OCI-LY7 (cell line): ENCODE data around the gene PRELID3B. TPM values are rescaled to one million over a fixed set of nuclear protein-coding genes. Genes with fewer than 3 reads are reported as not detected.

Experiments
- BruUV-seq: library from RNA; stranded (reverse); fragments of 400-500 nt; replicated peaks from 2 replicates; lab custom pipeline; 2021; lab: Mats Ljungman, UMichigan
- CTCF ChIA-PET: fragments of 300-600 bp; sonication (Branson Sonifier 250); formaldehyde crosslinking; loops from one replicate; lab custom pipeline; 2022; ENCODE audit warnings: antibody characterized with exemption; ENCODE audit not compliant: unreplicated experiment; lab: Charles Lee
- POLR2A ChIA-PET: fragments of 300-600 bp; sonication (Branson Sonifier 250); formaldehyde crosslinking; loops from one replicate; lab custom pipeline; 2022; ENCODE audit warnings: antibody characterized with exemption; lab: Charles Lee
- DNase-seq: peaks from one replicate; pipeline ENCODE4 v3.0.0-alpha.2; 2015; ENCODE audit warnings: low spot score
- H2AFZ ChIP-seq: fragments of 200-600 bp; sonication (generic), shearing (Covaris generic); 2 replicates; pipeline ENCODE4 v1.6.1; 2014; ENCODE audit warnings: mild to moderate bottlenecking, antibody characterized with exemption, low read length, moderate library complexity
- H3K27ac ChIP-seq: fragments of 200-600 bp; sonication (generic); 2 replicates; pipeline ENCODE4 v1.5.1; 2014; ENCODE audit warnings: mixed run types, low read depth, mild to moderate bottlenecking, moderate library complexity, low read length, inconsistent platforms; ENCODE audit not compliant: poor library complexity, severe bottlenecking
- H3K36me3 ChIP-seq: fragments of 200-600 bp; sonication (generic); 2 replicates; pipeline ENCODE4 v1.6.1; 2014; ENCODE audit warnings: mild to moderate bottlenecking, antibody characterized with exemption, low read length, moderate library complexity, mixed read lengths; ENCODE audit not compliant: insufficient read depth
- H3K4me1 ChIP-seq: fragments of 200-600 bp; sonication (generic); 2 replicates; pipeline ENCODE4 v1.5.1; 2014; ENCODE audit warnings: mild to moderate bottlenecking, low read length; ENCODE audit not compliant: insufficient read depth, poor library complexity, severe bottlenecking
- H3K4me2 ChIP-seq: fragments of 200-600 bp; sonication (generic); 2 replicates; pipeline ENCODE4 v1.6.1; 2014; ENCODE audit warnings: mild to moderate bottlenecking, low read length
- H3K4me3 ChIP-seq: fragments of 200-600 bp; sonication (generic); 2 replicates; pipeline ENCODE4 v1.5.1; 2014; ENCODE audit warnings: mild to moderate bottlenecking, low read depth, low read length; ENCODE audit not compliant: poor library complexity, severe bottlenecking
- H3K79me2 ChIP-seq: fragments of 200-600 bp; sonication (generic); 2 replicates; pipeline ENCODE4 v1.6.1; 2016; ENCODE audit warnings: low read depth, mild to moderate bottlenecking, low read length, moderate library complexity, mixed read lengths; ENCODE audit not compliant: insufficient read depth
- H3K9me2 ChIP-seq: fragments of 200-600 bp; sonication (generic); 2 replicates; pipeline ENCODE4 v1.6.1; 2016; ENCODE audit warnings: mild to moderate bottlenecking, low read length, mixed read lengths; ENCODE audit not compliant: insufficient read depth
- H3K9me3 ChIP-seq: fragments of 200-600 bp; sonication (generic); 2 replicates; pipeline ENCODE4 v1.6.1; 2014; ENCODE audit warnings: mild to moderate bottlenecking, mixed run types, low read length, mixed read lengths
- H4K20me1 ChIP-seq: fragments of 200-600 bp; sonication (generic); 2 replicates; pipeline ENCODE4 v1.6.1; 2014; ENCODE audit warnings: mild to moderate bottlenecking, antibody characterized with exemption, low read length, moderate library complexity, mixed read lengths; ENCODE audit not compliant: insufficient read depth
- CTCF ChIP-seq: fragments of 200-600 bp; sonication (generic); conservative IDR thresholded peaks from 2 replicates; pipeline ENCODE4 v1.5.1; 2014; ENCODE audit warnings: mild to moderate bottlenecking, antibody characterized with exemption, low read length, moderate library complexity, mixed read lengths
- EZH2phosphoT487 ChIP-seq: fragments of 200-600 bp; sonication (generic); IDR thresholded peaks from 2 replicates; pipeline ENCODE4 v1.6.1; 2018; ENCODE audit warnings: low read depth, borderline replicate concordance, mild to moderate bottlenecking, mixed run types, antibody characterized with exemption, low read length, moderate library complexity, mixed read lengths
- intact Hi-C: fragments of 100-400 bp; cut with micrococcal nuclease; formaldehyde crosslinking; loops from one replicate; pipeline ENCODE4 v1.10.0; 2022; ENCODE audit not compliant: unreplicated experiment
- total RNA-seq, 2 experiments: library from RNA; depleted of rRNA in 1 of 2; stranded (reverse); fragments of >200 nt in 1 of 2; shearing (Covaris generic) in 1 of 2; gene quantifications; 2 replicates each; pipeline ENCODE4 v1.2.3, GENCODE V29; 2014 to 2022

Gene PRELID3B
- total RNA-seq, 2 experiments from 2014 or later = 99.4 to 119 TPM

- intact Hi-C loops = no loop called here
- TF ChIP-seq CTCF = no peak
- TF ChIP-seq EZH2phosphoT487 = no peak
- H3K9me2 ChIP-seq = no peaks in the 10 kb centered on the region
- H3K9me3 ChIP-seq = no peaks in the 10 kb centered on the region
- DNase-seq = no peak
- BruUV-seq = no TSS peak
- H3K4me1 ChIP-seq = peaks cover 33% of the 10 kb centered on the region
- peaks cover 66% of the 10 kb centered on the region for H3K79me2 ChIP-seq
- CTCF ChIA-PET = interaction anchor here (0.6 kb wide), 1 partner anchor 1602 kb away, joined by 5 read pairs; no protein-coding TSS in a partner anchor
- POLR2A ChIA-PET = interaction anchor here (1.0 kb wide), 1 partner anchor 17 kb away, joined by 3 read pairs; no protein-coding TSS in a partner anchor
- H3K36me3 ChIP-seq = peaks cover 96% of the 10 kb centered on the region
- peaks cover 46% of the 10 kb centered on the region for H4K20me1 ChIP-seq
- H3K27ac ChIP-seq = no peak overlapping the region
- no peak overlapping the region for H2AFZ ChIP-seq
- H3K4me3 ChIP-seq = no peak overlapping the region
- H3K4me2 ChIP-seq = no peak overlapping the region
Observed at GRCh38 chr20:59026904-59027740, 15.5 kb downstream of the PRELID3B start.

- Histone ChIP-seq H2AFZ (no peak overlapping the region), H3K9me3 (no peaks in the 10 kb centered on the region), H4K20me1 (peaks cover 37% of the 10 kb centered on the region), H3K4me1 (peaks cover 23% of the 10 kb centered on the region), H3K27ac (no peak overlapping the region), H3K9me2 (no peaks in the 10 kb centered on the region), H3K36me3 (peaks cover 84% of the 10 kb centered on the region), H3K4me2 (no peak overlapping the region), H3K79me2 (peaks cover 51% of the 10 kb centered on the region), H3K4me3 (no peak overlapping the region)
- CTCF ChIA-PET = no interaction called here
- TF ChIP-seq CTCF = no peak
- no peak for TF ChIP-seq EZH2phosphoT487
- no peak for DNase-seq
- intact Hi-C loops = no loop called here
- BruUV-seq = no TSS peak
- POLR2A ChIA-PET = no interaction called here
Observed at GRCh38 chr20:59025511-59025910, 17.1 kb downstream of the PRELID3B start.

DNA sequence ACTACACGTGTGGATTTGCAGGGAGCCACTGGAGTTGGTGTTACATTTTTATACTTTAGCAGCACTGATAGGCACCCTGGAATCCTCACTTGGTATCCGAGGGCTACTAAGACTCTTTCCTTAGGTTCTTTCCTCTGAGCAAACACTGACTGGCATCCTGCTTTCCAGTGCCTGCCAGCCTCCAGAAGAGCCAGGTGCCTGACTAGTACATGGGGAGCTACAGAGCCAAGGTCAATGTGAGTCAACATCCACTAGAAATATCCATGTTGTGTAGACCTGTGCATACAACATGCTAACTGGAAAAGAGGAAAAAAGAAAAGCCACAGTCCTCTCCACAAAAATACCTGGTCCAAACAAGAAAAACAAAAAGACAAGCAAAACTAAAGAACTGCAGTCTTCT, 17.5 kb downstream of the PRELID3B start:
- Histone ChIP-seq H3K4me2 (no peak overlapping the region), H2AFZ (no peak overlapping the region), H3K36me3 (peaks cover 80% of the 10 kb centered on the region), H4K20me1 (peaks cover 32% of the 10 kb centered on the region), H3K9me3 (no peaks in the 10 kb centered on the region), H3K27ac (no peak overlapping the region), H3K4me1 (peaks cover 19% of the 10 kb centered on the region), H3K4me3 (no peak overlapping the region), H3K9me2 (no peaks in the 10 kb centered on the region), H3K79me2 (peaks cover 46% of the 10 kb centered on the region)
- ChIA-PET CTCF (no interaction called here), POLR2A (no interaction called here)
- BruUV-seq = no TSS peak
- TF ChIP-seq EZH2phosphoT487 (no peak), CTCF (no peak)
- intact Hi-C loops = no loop called here
- no peak for DNase-seq
